ENCODE results near the gene CFAP68. TPM values are rescaled to one million over a fixed set of nuclear protein-coding genes. Genes with fewer than 3 reads are reported as not detected.

Gene CFAP68
- total RNA-seq, 1 experiment from 2014 or later, result 23.4 TPM

GRCh38 chr11:111836162-111836561 is 43.2 kb upstream of the CFAP68 start:
- Histone ChIP-seq H3K9me3 (ENCODE audit: control insufficient read depth, low read depth, low read length) (no peaks in the 10 kb centered on the region), H3K9ac (ENCODE audit: extremely low read depth, insufficient read length, low read length) (no peak overlapping the region), H3K4me2 (ENCODE audit: insufficient read depth, insufficient read length, low read length) (no peak overlapping the region), H2BK20ac (ENCODE audit: low read depth, low read length, poor library complexity, severe bottlenecking) (no peak overlapping the region), H4K20me1 (ENCODE audit: control insufficient read depth, insufficient read depth, insufficient read length) (no peaks in the 10 kb centered on the region), H3T11ph (ENCODE audit: low read length) (no peak overlapping the region), H4K91ac (ENCODE audit: insufficient read length, low read depth, low read length) (no peak overlapping the region), H3K23ac (ENCODE audit: insufficient read length, low read depth, low read length) (no peak overlapping the region), H3K4me1 (ENCODE audit: insufficient read depth, low read length) (no peaks in the 10 kb centered on the region; the same call in 1 of the 2 replicates), H4K5ac (ENCODE audit: insufficient read length, low read depth, low read length) (no peak overlapping the region), H3K4ac (ENCODE audit: low read depth, low read length) (no peak overlapping the region), H3K23me2 (ENCODE audit: insufficient read length, low read depth, low read length, poor library complexity, severe bottlenecking) (no peaks in the 10 kb centered on the region), H3K27ac (ENCODE audit: insufficient read length, low read depth, low read length) (no peak overlapping the region), H3K18ac (ENCODE audit: insufficient read length, low read depth, low read length) (no peak overlapping the region), H2AFZ (ENCODE audit: low read length) (no peak overlapping the region), H4K8ac (replicated peaks; ENCODE audit: insufficient read length, low read depth, low read length) (no peak overlapping the region), H3K79me2 (ENCODE audit: insufficient read depth, low read length) (no peaks in the 10 kb centered on the region), H3K79me1 (ENCODE audit: insufficient read depth, low read depth, low read length, poor library complexity, severe bottlenecking) (no peaks in the 10 kb centered on the region), H3K27me3 (ENCODE audit: insufficient read depth, low read length) (no peaks in the 10 kb centered on the region), H3K14ac (ENCODE audit: insufficient read depth, low read length) (no peak overlapping the region), H2AK5ac (ENCODE audit: insufficient read length, low read length) (no peak overlapping the region), H3K56ac (ENCODE audit: insufficient read length, low read depth, low read length) (no peak overlapping the region), H2BK15ac (ENCODE audit: low read depth, low read length) (no peak overlapping the region), H2BK5ac (ENCODE audit: insufficient read length, low read length) (no peak overlapping the region), H2BK120ac (ENCODE audit: low read depth, low read length, poor library complexity, severe bottlenecking) (no peak overlapping the region), H2BK12ac (ENCODE audit: insufficient read length, low read depth, low read length) (no peak overlapping the region)
- Mint-ChIP-seq H3K4me1 (peaks cover 15 to 16% of the 10 kb centered on the region in 2 experiments), H3K36me3 (ENCODE audit: insufficient read depth in 1 of 3, low read depth in 3 of 3) (peaks cover 0 to 15% (median 4%) of the 10 kb centered on the region in 3 experiments; a peak in 3 of 7 replicates), H3K9me3 (no peaks in the 10 kb centered on the region), H3K27me3 (ENCODE audit: low read depth) (no peaks in the 10 kb centered on the region), H3K4me3 (no peak overlapping the region), H3K27ac (no peak overlapping the region; a peak in 1 of 7 replicates)
- no peak for DNase-seq
- WGBS (ENCODE audit: extremely low coverage, insufficient read length, low lambda C conversion rate), result no CpG with 5 or more reads among the region's 1 CpG
- no peak for TF ChIP-seq CTCF (conservative IDR thresholded peaks at IDR 0.05)

Measured in H9 (cell line).